GM19468 (cell line): ENCODE results near the gene HGFAC.
"Not testable (repeated sequence)": the region's sequence is repeated elsewhere in the genome, so short reads cannot be mapped to it uniquely, and the experiment has no call there.

Experiments used
- ATAC-seq: cut with Tn5 transposase; IDR thresholded peaks from one replicate; pipeline ENCODE4 v1.9.1; 2021; ENCODE audit warnings: mild to moderate bottlenecking, moderate library complexity, moderate number of reproducible peaks; ENCODE audit not compliant: unreplicated experiment; ENCODE audit errors: extremely low read depth

Gene HGFAC

GRCh38 chr4:3458371-3458770 lies 16.6 kb downstream of the HGFAC start:
- ATAC-seq = no peak

- ATAC-seq = not testable (repeated sequence)
Measured at GRCh38 chr4:3459156-3459555, 17.4 kb downstream of the HGFAC start.

GRCh38 chr4:3460926-3461325 lies 19.2 kb downstream of the HGFAC start:
- no peak for ATAC-seq

GRCh38 chr4:3461515-3462291 lies 19.9 kb downstream of the HGFAC start:
- no peak for ATAC-seq

GRCh38 chr4:3462321-3462789 lies 20.6 kb downstream of the HGFAC start:
- ATAC-seq = no peak

- ATAC-seq = no peak
Measured at GRCh38 chr4:3462790-3463415, 21.1 kb downstream of the HGFAC start, which contains the start of gene DOK7. Gene DOK7, plus strand, starts transcription at chr4:3463306. Its CDS starts 70 bp downstream, at chr4:3463376.

GRCh38 chr4:3463556-3464348 lies 22.0 kb downstream of the HGFAC start:
- no peak for ATAC-seq

GRCh38 chr4:3464349-3464905 lies 22.7 kb downstream of the HGFAC start:
- ATAC-seq = no peak

- ATAC-seq = no peak
Measured at GRCh38 chr4:3464911-3465697, 23.3 kb downstream of the HGFAC start.

GRCh38 chr4:3465698-3466671 lies 24.2 kb downstream of the HGFAC start:
- no peak for ATAC-seq

- no peak for ATAC-seq
Measured at GRCh38 chr4:3466691-3467600, 25.2 kb downstream of the HGFAC start.

- ATAC-seq = no peak
Measured at GRCh38 chr4:3467601-3468031, 25.8 kb downstream of the HGFAC start.

GRCh38 chr4:3468154-3468553 lies 26.4 kb downstream of the HGFAC start:
- ATAC-seq = no peak

- ATAC-seq = no peak
Measured at GRCh38 chr4:3468804-3469203, 27.0 kb downstream of the HGFAC start.

- no peak for ATAC-seq
Measured at GRCh38 chr4:3469386-3470243, 27.8 kb downstream of the HGFAC start.

- no peak for ATAC-seq
Measured at GRCh38 chr4:3470244-3471097, 28.7 kb downstream of the HGFAC start.
